Occipital lobe (tissue), 2 donors: ENCODE measurements around the gene DCST2. TPM values are rescaled to one million over a fixed set of nuclear protein-coding genes. Genes with fewer than 3 reads are reported as not detected.

Source experiments
- DNase-seq: peaks from one replicate; lab custom pipeline; 2025; lab: John Stamatoyannopoulos, UW
- total RNA-seq: library from RNA; depleted of rRNA; stranded (reverse); fragments of >200 nt; gene quantifications from one replicate; pipeline ENCODE4 v1.2.3, GENCODE V29; 2014

Gene DCST2
- total RNA-seq, 1 donor from 2014 or later = 0.16 TPM

- DNase-seq = no peak
These were observed 16.3 kb upstream of the DCST2 start for GRCh38 chr1:155049651-155050559.

DNA sequence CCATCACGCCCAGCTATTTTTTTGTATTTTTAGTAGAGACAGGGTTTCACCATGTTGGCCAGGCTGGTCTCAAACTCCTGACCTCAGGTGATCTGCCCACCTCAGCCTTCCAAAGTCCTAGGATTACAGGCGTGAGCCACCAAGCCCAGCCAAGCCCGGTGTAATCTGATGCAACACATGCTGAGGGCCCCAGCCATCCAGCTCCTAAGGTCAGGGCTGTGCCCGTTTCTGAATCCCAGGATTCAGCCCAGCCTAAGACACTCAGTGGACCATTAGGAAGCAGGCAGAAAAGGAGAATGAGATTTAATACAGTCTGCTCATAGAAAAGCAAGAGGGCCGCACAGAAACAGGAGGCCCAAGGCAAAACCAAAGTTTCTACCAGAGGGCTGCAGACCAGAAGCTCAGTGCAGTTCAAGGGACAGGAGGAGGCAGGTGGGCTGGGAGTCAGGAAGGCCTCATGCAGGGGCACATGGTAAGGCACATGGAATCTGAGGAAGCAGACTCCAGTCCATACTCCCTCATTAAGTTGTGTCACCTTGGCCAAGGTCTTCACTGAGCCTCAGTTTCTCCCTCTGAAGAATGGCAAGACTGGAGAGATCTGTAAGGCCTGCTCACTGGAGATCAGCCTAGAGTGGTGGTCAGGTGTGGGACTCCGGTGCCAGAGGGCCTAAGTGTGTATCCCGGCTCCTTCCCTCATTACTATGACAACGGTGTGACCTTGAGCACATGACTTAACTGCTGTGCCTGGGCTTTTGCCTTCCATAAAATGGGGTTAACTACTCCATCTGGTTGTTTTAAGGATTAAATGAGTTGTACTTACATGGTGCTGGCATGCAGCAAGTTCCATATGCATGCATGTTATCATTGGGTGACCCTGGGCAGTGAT is 15.1 kb upstream of the DCST2 start:
- DNase-seq = no peak

DNA sequence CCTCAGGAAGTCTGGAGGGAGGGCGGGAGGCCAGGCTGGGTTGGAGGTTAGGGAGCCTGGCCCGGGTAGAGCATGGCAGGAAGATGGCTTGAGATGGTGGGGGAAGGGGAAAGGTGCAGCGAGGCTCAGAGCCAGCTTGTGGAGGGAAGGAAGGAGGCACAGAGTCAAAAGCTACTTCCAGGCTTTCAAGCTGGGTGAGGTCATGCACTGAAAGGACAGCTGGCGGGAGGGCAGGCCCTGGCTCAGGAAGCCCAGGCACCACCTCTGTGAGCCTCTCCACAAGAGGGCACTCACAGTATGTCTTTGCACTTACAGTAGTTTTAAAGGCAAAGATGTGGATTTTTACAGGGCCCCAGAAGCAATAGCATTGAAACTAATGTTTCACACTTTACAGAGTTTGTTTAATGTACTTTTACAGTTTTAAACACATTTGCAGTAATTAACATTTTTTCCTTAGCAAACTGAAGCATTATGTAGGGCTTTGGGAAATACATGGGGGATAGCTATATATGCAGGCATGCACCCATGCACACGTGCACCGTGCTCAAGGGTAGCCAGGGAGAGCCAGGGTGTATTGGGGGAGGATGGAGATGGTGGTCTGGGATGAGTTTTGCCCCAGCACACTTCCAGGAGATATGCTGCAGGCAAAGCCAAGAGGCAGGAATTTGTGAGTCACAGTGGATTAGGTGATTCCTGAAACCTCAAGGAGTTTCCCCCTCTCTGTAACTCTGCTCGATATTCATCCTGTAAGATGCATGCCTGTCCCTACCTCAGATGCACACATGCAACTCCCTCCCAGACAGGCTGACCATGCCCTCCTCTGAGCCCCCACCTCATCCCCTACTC is 11.5 kb upstream of the DCST2 start:
- DNase-seq = peak; percentile 47

GRCh38 chr1:155044365-155044764 is 10.8 kb upstream of the DCST2 start:
- DNase-seq = no peak

- DNase-seq = no peak
These were observed 10.2 kb upstream of the DCST2 start for GRCh38 chr1:155043793-155044192.

DNA sequence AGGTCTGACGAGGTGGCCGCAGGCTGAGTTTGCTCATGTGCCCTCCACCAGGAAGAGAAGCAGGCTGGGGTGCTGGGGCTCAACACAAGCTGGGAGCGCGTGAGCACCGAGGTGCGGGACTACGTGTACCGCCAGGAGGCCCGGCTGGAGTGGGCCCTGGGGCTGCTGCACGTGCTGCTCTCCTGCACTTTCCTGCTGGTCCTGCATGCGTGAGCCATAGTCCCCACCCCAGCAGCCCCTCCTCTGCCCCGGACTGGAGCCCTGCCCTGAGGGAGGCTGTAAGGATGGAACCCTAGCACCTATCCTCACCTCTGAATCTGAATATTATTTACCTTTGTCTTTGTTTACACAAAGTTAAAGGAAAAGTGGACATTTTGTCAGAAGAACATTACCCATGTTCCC is 9.7 kb upstream of the DCST2 start:
- no peak for DNase-seq

DNA sequence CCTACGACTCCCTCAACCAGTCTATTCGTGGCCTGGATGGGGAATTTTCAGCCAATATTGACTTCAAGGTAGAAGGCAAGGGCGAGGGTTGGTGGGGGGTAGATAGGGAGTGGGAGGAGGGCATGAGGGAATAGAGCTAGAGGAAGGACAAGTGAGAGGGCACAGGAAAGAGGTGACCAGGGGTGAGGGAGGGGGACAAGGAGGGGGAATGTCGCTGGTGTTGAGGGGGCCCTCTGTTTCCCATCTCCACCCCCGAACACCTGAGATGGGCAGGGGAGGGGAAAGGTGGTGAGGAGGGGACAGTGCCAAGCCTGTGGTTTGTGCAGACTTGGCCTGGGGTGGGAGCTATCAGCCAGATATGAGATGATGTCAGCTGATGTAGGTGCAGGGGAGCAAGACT is 9.2 kb upstream of the DCST2 start:
- DNase-seq = no peak

DNA sequence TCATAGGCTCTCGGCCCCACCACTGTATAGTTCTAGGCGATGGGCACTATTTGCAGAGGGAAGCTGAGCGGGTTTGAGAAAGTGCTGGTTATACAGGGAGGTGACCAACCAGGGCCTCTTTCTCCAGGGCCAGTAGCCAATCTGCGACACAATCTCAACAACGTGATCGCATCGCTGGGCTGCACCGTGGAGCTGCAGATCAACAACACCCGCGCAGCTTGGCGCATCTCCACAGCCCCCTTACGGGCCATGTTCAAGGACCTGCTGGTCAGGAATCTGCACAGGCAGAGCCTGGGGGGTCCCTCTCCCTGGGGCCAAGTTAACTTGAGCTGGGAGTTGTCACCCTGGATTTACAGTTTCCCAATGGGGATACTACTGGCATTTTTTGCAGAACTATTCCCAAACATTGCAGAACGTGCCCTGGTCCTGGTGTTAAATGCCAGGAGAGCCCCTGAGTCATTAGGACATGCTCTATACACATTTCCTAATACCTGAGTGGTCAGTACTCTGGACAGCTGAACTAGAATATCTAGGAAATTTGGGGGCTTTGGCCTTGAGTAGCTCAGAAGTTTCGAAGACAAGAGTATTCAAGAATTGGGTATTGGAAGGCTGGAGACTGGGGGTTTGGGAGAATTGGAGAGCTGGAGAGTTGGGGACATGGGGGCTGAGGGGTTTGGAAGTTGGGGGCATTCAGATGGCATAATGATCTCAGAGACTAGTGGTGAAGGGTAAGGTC is 6.9 kb upstream of the DCST2 start:
- no peak for DNase-seq

DNA sequence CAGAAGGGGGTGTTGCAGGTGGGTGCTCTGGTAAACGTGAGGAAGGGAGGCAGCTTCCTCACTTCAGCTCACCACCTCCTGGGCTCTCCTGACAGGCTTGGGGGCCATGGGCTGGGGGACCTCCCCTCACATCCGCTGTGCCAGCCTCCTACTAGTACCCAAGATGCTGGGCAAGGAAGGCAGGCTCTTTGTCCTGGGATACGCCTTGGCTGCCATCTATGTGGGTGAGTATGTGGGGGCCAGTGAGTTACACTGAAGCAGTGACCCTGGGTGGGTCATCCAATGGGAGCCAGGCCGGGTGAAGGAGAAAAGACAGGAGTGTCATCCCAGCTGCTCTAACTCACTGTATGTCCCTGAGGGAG is 5.7 kb upstream of the DCST2 start:
- no peak for DNase-seq

DNA sequence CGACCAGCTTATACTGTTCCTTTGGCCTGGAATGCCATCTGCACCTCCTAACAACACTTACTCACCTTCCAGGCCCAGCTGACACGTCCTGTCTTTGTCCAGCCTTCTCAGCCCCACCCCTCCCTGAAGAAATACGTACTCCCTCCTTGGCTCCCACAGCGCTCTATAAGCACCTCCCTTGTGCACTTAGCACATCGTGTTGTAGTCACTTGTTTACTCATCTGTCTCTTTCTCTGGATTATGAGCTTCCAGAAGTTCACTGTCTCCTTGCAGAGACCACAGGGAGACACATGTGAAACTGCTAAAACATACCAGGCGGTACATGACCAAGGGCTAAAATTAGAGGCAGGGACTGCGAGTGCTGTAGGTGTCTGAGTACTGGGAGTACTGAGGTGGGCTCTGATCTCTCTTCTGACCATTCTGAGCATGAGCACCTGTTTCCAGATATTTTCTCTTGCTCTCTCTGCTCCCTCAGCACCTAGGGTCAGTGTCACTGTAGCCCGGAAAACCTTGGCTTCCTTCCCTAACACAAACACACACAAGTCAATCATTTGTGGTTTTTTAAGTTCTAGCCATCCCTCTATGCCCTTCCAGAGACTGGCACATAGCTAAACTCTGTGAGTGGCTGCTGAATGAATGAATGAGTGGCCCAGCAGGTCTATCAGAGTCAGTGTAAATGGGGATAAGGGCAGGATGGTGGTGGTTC is 5.2 kb upstream of the DCST2 start:
- DNase-seq = no peak

- DNase-seq = no peak
These were observed 4.4 kb upstream of the DCST2 start for GRCh38 chr1:155037851-155038441.

GRCh38 chr1:155037043-155037442 is 3.5 kb upstream of the DCST2 start:
- DNase-seq = no peak

- DNase-seq = no peak
These were observed 2.4 kb upstream of the DCST2 start for GRCh38 chr1:155035936-155036335.

- no peak for DNase-seq
These were observed 982 bp upstream of the DCST2 start for GRCh38 chr1:155034318-155035208.

- no peak for DNase-seq
These were observed 695 bp downstream of the DCST2 start for GRCh38 chr1:155032886-155033285.

DNA sequence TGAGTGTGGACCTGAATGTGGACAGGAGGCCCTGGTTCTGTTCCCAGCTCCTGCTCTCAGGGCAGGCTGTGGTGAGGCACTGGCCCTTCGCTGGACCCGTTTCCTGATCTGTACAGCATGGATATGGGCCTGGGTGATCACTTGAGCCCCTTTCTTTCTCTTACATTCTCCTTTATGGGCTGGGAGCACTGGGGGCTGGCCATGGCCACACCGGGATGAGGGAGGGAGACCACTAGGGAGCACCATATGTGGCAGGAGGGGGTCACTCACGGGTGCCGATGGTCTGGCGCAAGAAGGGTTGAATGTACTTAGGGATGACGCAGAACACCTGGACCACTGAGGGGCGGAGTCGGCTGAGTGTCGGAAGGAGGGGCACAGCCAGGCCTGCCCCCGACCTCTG is 2.7 kb downstream of the DCST2 start:
- DNase-seq = no peak

GRCh38 chr1:155030243-155030795 is 3.3 kb downstream of the DCST2 start:
- no peak for DNase-seq

- DNase-seq = no peak
These were observed 3.9 kb downstream of the DCST2 start for GRCh38 chr1:155029513-155030242.
